ENCODE results near the gene SMYD3. TPM values are rescaled to one million over a fixed set of nuclear protein-coding genes. Genes with fewer than 3 reads are reported as not detected.

Gene SMYD3
- 22.4 and 24.4 TPM in 2 replicates for total RNA-seq

GRCh38 chr1:246506674-246507481 is at the start of gene SMYD3:
Gene SMYD3, minus strand, starts transcription at chr1:246507279.

Other genes starting within 250 kb of the SMYD3 start
- 14.3 and 15.3 TPM in 2 replicates for gene TFB2M, start 59.0 kb upstream of the SMYD3 start, total RNA-seq
- 7.9 and 13.1 TPM in 2 replicates for gene CNST, start 59.2 kb upstream of the SMYD3 start, total RNA-seq
- 26.8 and 30.9 TPM in 2 replicates for gene SCCPDH, start 217.1 kb upstream of the SMYD3 start, total RNA-seq

All from epithelial cell of alveolus of lung (primary cell).